HS-27A (cell line): ENCODE results near the gene CYP1B1.
"Not testable (repeated sequence)": the region's sequence is repeated elsewhere in the genome, so short reads cannot be mapped to it uniquely, and the experiment has no call there.

Source experiments
- DNase-seq: peaks from one replicate; pipeline ENCODE4 v3.0.0-alpha.2; 2012; ENCODE audit warnings: low read depth, missing footprints

The CYP1B1 gene

GRCh38 chr2:38032946-38033345 lies 43.0 kb downstream of the CYP1B1 start:
- DNase-seq = no peak

GRCh38 chr2:38030635-38031355 lies 45.2 kb downstream of the CYP1B1 start:
- DNase-seq = no peak

GRCh38 chr2:38029512-38029911 lies 46.4 kb downstream of the CYP1B1 start:
- DNase-seq = no peak

GRCh38 chr2:38028829-38029228 lies 47.1 kb downstream of the CYP1B1 start:
- no peak for DNase-seq

- DNase-seq = no peak
These were observed 49.1 kb downstream of the CYP1B1 start for GRCh38 chr2:38026846-38027245.

- no peak for DNase-seq
These were observed 54.4 kb downstream of the CYP1B1 start for GRCh38 chr2:38021589-38021988.

- not testable (repeated sequence) for DNase-seq
These were observed 55.4 kb downstream of the CYP1B1 start for GRCh38 chr2:38020359-38021069.

- no peak for DNase-seq
These were observed 58.1 kb downstream of the CYP1B1 start for GRCh38 chr2:38017836-38018235.
